ENCODE results near the gene DOP1B.

GRCh38 chr21:36141513-36141925, 15.1 kb upstream of the DOP1B start:
- TF ChIP-seq CTCF (IDR thresholded peaks at IDR 0.05), result no peak
- TF ChIP-seq POLR2A (IDR thresholded peaks at IDR 0.05), result no peak

Data from lower leg skin (tissue), 3 donors.